Liver (tissue), 9 donors: ENCODE measurements around the gene DUS3L. TPM values are rescaled to one million over a fixed set of nuclear protein-coding genes. Genes with fewer than 3 reads are reported as not detected.
"Not testable (repeated sequence)": the region's sequence is repeated elsewhere in the genome, so short reads cannot be mapped to it uniquely, and the experiment has no call there.

Experiments
- DNase-seq: peaks from one replicate; pipeline ENCODE4 v3.0.0-alpha.2; 2017; ENCODE audit warnings: low spot score
- H3K27ac ChIP-seq, 2 donors: one replicate each; pipeline ENCODE4 v1.7.0; 2013; ENCODE audit warnings: inconsistent platforms in 2 of 2, low read length in 2 of 2, control low read depth in 1 of 2, low read depth in 1 of 2, mild to moderate bottlenecking in 1 of 2
- H3K27me3 ChIP-seq, 4 donors: one replicate each; pipeline versions ENCODE4 v1.6.1 to v1.7.0; 2013; ENCODE audit warnings: low read length in 3 of 4, inconsistent platforms in 1 of 4, mild to moderate bottlenecking in 1 of 4, moderate library complexity in 1 of 4; ENCODE audit not compliant: control insufficient read depth in 4 of 4, insufficient read depth in 4 of 4
- H3K36me3 ChIP-seq, 4 donors: one replicate each; pipeline versions ENCODE4 v1.6.1 to v1.7.0; 2013; ENCODE audit warnings: low read length in 3 of 4, mild to moderate bottlenecking in 3 of 4, low read depth in 1 of 4, moderate library complexity in 1 of 4; ENCODE audit not compliant: control insufficient read depth in 4 of 4, insufficient read depth in 3 of 4
- H3K4me1 ChIP-seq, 4 donors: one replicate each; pipeline versions ENCODE4 v1.6.1 to v1.7.0; 2013; ENCODE audit warnings: low read length in 3 of 4, mild to moderate bottlenecking in 3 of 4, moderate library complexity in 1 of 4; ENCODE audit not compliant: control insufficient read depth in 4 of 4, insufficient read depth in 4 of 4
- H3K4me3 ChIP-seq, 3 donors: one replicate each; pipeline versions ENCODE4 v1.6.1 to v1.7.0; 2013; ENCODE audit warnings: low read length in 3 of 3, control low read depth in 1 of 3, low read depth in 1 of 3, mild to moderate bottlenecking in 1 of 3
- H3K9ac ChIP-seq, 2 donors: one replicate each; pipeline ENCODE4 v1.7.0; 2013; ENCODE audit warnings: low read length in 2 of 2, mild to moderate bottlenecking in 2 of 2, moderate library complexity in 2 of 2, control low read depth in 1 of 2, low read depth in 1 of 2
- H3K9me3 ChIP-seq, 4 donors: one replicate each; pipeline versions ENCODE4 v1.6.1 to v1.7.0; 2013; ENCODE audit warnings: low read length in 3 of 4; ENCODE audit not compliant: control insufficient read depth in 4 of 4
- EGR1 ChIP-seq, 2 donors: IDR thresholded peaks; 2 replicates each; pipeline ENCODE4 v1.6.1; 2016 to 2018; ENCODE audit warnings: antibody characterized with exemption in 2 of 2, low read depth in 2 of 2
- FOXA1 ChIP-seq: IDR thresholded peaks from 2 replicates; pipeline ENCODE4 v1.6.1; 2016; ENCODE audit warnings: antibody characterized with exemption
- FOXA2 ChIP-seq: IDR thresholded peaks from 2 replicates; pipeline ENCODE4 v1.6.1; 2016; ENCODE audit warnings: antibody characterized with exemption
- GABPA ChIP-seq, 2 donors: IDR thresholded peaks in 1 of 2; conservative IDR thresholded peaks in 1 of 2; 2 replicates each; pipeline ENCODE4 v1.6.1; 2016; ENCODE audit warnings: antibody characterized with exemption in 2 of 2, mild to moderate bottlenecking in 1 of 2, moderate library complexity in 1 of 2
- HNF4A ChIP-seq, 2 donors: conservative IDR thresholded peaks; 2 replicates each; pipeline ENCODE4 v1.6.1; 2016; ENCODE audit warnings: antibody characterized with exemption in 2 of 2, mild to moderate bottlenecking in 2 of 2
- HNF4G ChIP-seq: IDR thresholded peaks from 2 replicates; pipeline ENCODE4 v1.6.1; 2016; ENCODE audit warnings: antibody characterized with exemption
- JUND ChIP-seq, 2 donors: IDR thresholded peaks; 2 replicates each; pipeline ENCODE4 v1.6.1; 2016; ENCODE audit warnings: antibody characterized with exemption in 2 of 2
- NR2F2 ChIP-seq: IDR thresholded peaks from 2 replicates; pipeline ENCODE4 v1.6.1; 2016; ENCODE audit warnings: antibody characterized with exemption
- RAD21 ChIP-seq, 2 donors: IDR thresholded peaks; 2 replicates each; pipeline ENCODE4 v1.6.1; 2016; ENCODE audit warnings: antibody characterized with exemption in 2 of 2, mild to moderate bottlenecking in 2 of 2
- RXRA ChIP-seq, 2 donors: IDR thresholded peaks; 2 replicates each; pipeline ENCODE4 v1.6.1; 2017 to 2018; ENCODE audit warnings: antibody characterized with exemption in 2 of 2, mild to moderate bottlenecking in 1 of 2
- SP1 ChIP-seq: IDR thresholded peaks from 2 replicates; pipeline ENCODE4 v1.6.1; 2018; ENCODE audit warnings: antibody characterized with exemption, mild to moderate bottlenecking
- TAF1 ChIP-seq: conservative IDR thresholded peaks from 2 replicates; pipeline ENCODE4 v1.6.1; 2016; ENCODE audit warnings: antibody characterized with exemption, mild to moderate bottlenecking
- YY1 ChIP-seq: IDR thresholded peaks from 2 replicates; pipeline ENCODE4 v1.6.1; 2016; ENCODE audit warnings: antibody characterized with exemption, mild to moderate bottlenecking
- WGBS: extraction: QIAGEN DNeasy Blood & Tissue Kit; methylation state at CpG from one replicate; pipeline ENCODE4 v1.1.7; 2013; 5-methylcytosine and 5-hydroxymethylcytosine counted together
- polyA plus RNA-seq, 2 donors: library from polyadenylated mRNA; stranded (reverse) in 1 of 2; unstranded in 1 of 2; fragments of 200-250 nt in 1 of 2; fragments of >200 nt in 1 of 2; fragmentation: Nextera tagmentation in 1 of 2; extraction: Ambion mirVana in 1 of 2; gene quantifications; one replicate each; pipeline versions ENCODE4 v1.2.1 to v1.2.3, GENCODE V29; 2013 to 2015
- total RNA-seq, 2 donors: library from RNA; depleted of rRNA; stranded (reverse); fragments of >200 nt; gene quantifications; one replicate each; pipeline ENCODE4 v1.2.3, GENCODE V29; 2014
- TF ChIP-seq, protein P1 (sequence below): IDR thresholded peaks from 2 replicates; pipeline ENCODE4 v1.6.1; 2016; ENCODE audit warnings: antibody characterized with exemption
- TF ChIP-seq, protein P2 (sequence below): IDR thresholded peaks from 2 replicates; pipeline ENCODE4 v1.6.1; 2016; ENCODE audit warnings: antibody characterized with exemption
- TF ChIP-seq, protein P3 (sequence below): fragments of 150-350 bp; IDR thresholded peaks from 2 replicates; pipeline ENCODE4 v1.5.1; 2017; ENCODE audit warnings: improper control_type of control experiment, low read depth, low read length; ENCODE audit not compliant: missing input control
- TF ChIP-seq, protein P4 (sequence below): IDR thresholded peaks from 2 replicates; pipeline ENCODE4 v1.6.1; 2016; ENCODE audit warnings: antibody characterized with exemption
- TF ChIP-seq, protein P5 (sequence below): IDR thresholded peaks from 2 replicates; pipeline ENCODE4 v1.6.1; 2016; ENCODE audit warnings: antibody characterized with exemption, mild to moderate bottlenecking
- donor health status: healthy.
- donor health status: healthy.
- donor health status: healthy.
- donor health status: healthy.
- donor health status: healthy.

Gene DUS3L
- total and polyA plus RNA-seq, 4 donors: 12.2 to 19.0 (median 16.9) TPM

GRCh38 chr19:5748920-5749319, 42.0 kb downstream of the DUS3L start:
- not testable (repeated sequence) for H3K9me3 ChIP-seq, H3K4me1 ChIP-seq, H3K27me3 ChIP-seq, H3K27ac ChIP-seq, H3K36me3 ChIP-seq, DNase-seq, H3K9ac ChIP-seq, H3K4me3 ChIP-seq
- 57% methylated on average over 6 of the region's 6 CpGs for WGBS

GRCh38 chr19:5744999-5745398, 46.0 kb downstream of the DUS3L start:
- 78% methylated on average over 10 of the region's 10 CpGs for WGBS
- not testable (repeated sequence) for H3K27me3 ChIP-seq, H3K4me3 ChIP-seq, H3K36me3 ChIP-seq, H3K9me3 ChIP-seq, H3K4me1 ChIP-seq, H3K9ac ChIP-seq, H3K27ac ChIP-seq, DNase-seq

DNA sequence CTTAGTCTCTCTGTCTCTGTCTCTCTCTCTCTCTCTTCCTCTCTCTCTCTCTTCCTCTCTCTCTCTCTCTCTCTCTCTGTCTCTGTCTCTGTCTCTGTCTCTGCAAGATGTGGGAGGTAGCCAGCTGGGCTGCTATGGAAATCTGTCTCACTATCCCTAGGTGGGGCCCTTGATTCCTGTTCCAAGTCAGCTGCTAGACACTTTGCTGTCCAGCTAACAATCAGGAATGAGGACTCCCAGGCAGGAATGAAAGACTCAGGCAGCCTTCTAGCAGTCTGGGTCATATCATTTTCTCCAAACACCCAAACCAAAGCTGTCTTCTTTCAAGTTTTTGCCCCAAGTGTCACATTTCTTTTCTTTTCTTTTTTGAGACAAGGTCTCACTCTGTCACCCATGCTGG, 47.3 kb downstream of the DUS3L start:
- TF ChIP-seq EGR1 (IDR thresholded peaks at IDR 0.05; ENCODE audit: low read depth in 2 of 2): no peak
- TF ChIP-seq, protein P1, sequence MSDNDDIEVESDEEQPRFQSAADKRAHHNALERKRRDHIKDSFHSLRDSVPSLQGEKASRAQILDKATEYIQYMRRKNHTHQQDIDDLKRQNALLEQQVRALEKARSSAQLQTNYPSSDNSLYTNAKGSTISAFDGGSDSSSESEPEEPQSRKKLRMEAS: no peak
- TF ChIP-seq, protein P2, sequence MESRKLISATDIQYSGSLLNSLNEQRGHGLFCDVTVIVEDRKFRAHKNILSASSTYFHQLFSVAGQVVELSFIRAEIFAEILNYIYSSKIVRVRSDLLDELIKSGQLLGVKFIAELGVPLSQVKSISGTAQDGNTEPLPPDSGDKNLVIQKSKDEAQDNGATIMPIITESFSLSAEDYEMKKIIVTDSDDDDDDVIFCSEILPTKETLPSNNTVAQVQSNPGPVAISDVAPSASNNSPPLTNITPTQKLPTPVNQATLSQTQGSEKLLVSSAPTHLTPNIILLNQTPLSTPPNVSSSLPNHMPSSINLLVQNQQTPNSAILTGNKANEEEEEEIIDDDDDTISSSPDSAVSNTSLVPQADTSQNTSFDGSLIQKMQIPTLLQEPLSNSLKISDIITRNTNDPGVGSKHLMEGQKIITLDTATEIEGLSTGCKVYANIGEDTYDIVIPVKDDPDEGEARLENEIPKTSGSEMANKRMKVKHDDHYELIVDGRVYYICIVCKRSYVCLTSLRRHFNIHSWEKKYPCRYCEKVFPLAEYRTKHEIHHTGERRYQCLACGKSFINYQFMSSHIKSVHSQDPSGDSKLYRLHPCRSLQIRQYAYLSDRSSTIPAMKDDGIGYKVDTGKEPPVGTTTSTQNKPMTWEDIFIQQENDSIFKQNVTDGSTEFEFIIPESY: no peak
- TF ChIP-seq GABPA (IDR thresholded peaks at IDR 0.05 in 1 of 2, conservative IDR thresholded peaks at IDR 0.05 in 1 of 2): no peak
- TF ChIP-seq FOXA2: no peak
- no peak for TF ChIP-seq NR2F2
- TF ChIP-seq, protein P3, sequence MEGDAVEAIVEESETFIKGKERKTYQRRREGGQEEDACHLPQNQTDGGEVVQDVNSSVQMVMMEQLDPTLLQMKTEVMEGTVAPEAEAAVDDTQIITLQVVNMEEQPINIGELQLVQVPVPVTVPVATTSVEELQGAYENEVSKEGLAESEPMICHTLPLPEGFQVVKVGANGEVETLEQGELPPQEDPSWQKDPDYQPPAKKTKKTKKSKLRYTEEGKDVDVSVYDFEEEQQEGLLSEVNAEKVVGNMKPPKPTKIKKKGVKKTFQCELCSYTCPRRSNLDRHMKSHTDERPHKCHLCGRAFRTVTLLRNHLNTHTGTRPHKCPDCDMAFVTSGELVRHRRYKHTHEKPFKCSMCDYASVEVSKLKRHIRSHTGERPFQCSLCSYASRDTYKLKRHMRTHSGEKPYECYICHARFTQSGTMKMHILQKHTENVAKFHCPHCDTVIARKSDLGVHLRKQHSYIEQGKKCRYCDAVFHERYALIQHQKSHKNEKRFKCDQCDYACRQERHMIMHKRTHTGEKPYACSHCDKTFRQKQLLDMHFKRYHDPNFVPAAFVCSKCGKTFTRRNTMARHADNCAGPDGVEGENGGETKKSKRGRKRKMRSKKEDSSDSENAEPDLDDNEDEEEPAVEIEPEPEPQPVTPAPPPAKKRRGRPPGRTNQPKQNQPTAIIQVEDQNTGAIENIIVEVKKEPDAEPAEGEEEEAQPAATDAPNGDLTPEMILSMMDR: no peak
- TF ChIP-seq RAD21 (IDR thresholded peaks at IDR 0.05): no peak
- no peak for TF ChIP-seq SP1
- TF ChIP-seq YY1: no peak
- no peak for TF ChIP-seq HNF4G
- TF ChIP-seq JUND (IDR thresholded peaks at IDR 0.05): no peak
- no peak for TF ChIP-seq HNF4A (conservative IDR thresholded peaks at IDR 0.05)
- TF ChIP-seq, protein P4, sequence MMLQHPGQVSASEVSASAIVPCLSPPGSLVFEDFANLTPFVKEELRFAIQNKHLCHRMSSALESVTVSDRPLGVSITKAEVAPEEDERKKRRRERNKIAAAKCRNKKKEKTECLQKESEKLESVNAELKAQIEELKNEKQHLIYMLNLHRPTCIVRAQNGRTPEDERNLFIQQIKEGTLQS: no peak
- TF ChIP-seq, protein P5, sequence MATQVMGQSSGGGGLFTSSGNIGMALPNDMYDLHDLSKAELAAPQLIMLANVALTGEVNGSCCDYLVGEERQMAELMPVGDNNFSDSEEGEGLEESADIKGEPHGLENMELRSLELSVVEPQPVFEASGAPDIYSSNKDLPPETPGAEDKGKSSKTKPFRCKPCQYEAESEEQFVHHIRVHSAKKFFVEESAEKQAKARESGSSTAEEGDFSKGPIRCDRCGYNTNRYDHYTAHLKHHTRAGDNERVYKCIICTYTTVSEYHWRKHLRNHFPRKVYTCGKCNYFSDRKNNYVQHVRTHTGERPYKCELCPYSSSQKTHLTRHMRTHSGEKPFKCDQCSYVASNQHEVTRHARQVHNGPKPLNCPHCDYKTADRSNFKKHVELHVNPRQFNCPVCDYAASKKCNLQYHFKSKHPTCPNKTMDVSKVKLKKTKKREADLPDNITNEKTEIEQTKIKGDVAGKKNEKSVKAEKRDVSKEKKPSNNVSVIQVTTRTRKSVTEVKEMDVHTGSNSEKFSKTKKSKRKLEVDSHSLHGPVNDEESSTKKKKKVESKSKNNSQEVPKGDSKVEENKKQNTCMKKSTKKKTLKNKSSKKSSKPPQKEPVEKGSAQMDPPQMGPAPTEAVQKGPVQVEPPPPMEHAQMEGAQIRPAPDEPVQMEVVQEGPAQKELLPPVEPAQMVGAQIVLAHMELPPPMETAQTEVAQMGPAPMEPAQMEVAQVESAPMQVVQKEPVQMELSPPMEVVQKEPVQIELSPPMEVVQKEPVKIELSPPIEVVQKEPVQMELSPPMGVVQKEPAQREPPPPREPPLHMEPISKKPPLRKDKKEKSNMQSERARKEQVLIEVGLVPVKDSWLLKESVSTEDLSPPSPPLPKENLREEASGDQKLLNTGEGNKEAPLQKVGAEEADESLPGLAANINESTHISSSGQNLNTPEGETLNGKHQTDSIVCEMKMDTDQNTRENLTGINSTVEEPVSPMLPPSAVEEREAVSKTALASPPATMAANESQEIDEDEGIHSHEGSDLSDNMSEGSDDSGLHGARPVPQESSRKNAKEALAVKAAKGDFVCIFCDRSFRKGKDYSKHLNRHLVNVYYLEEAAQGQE: no peak
- no peak for TF ChIP-seq FOXA1
- TF ChIP-seq RXRA (IDR thresholded peaks at IDR 0.05): no peak
- no peak for TF ChIP-seq TAF1
- Histone ChIP-seq H3K9ac (no peak overlapping the region), H3K4me1 (no peaks in the 10 kb centered on the region), H3K4me3 (no peak overlapping the region), H3K27ac (no peak overlapping the region), H3K36me3 (no peaks in the 10 kb centered on the region), H3K27me3 (no peaks in the 10 kb centered on the region), H3K9me3 (no peaks in the 10 kb centered on the region)
- DNase-seq: no peak
